Measurements from ENCODE around the gene MCRS1.

Gene MCRS1

GRCh38 chr12:49582850-49583249 is 14.9 kb upstream of the MCRS1 start:
- no peak for DNase-seq (ENCODE audit: low read depth)

GRCh38 chr12:49582201-49582600 is 14.3 kb upstream of the MCRS1 start:
- no peak for DNase-seq (ENCODE audit: low read depth)

GRCh38 chr12:49580572-49581535 is 12.9 kb upstream of the MCRS1 start:
- DNase-seq (ENCODE audit: low read depth) = peak; percentile 40

GRCh38 chr12:49578471-49579112 is 10.7 kb upstream of the MCRS1 start:
- no peak for DNase-seq (ENCODE audit: low read depth)

- no peak for DNase-seq (ENCODE audit: low read depth)
Measured at GRCh38 chr12:49577589-49578315, 9.8 kb upstream of the MCRS1 start.

- DNase-seq (ENCODE audit: low read depth) = no peak
Measured at GRCh38 chr12:49568442-49569162, 660 bp upstream of the MCRS1 start.

GRCh38 chr12:49567302-49567610 is 686 bp downstream of the MCRS1 start:
- no peak for DNase-seq (ENCODE audit: low read depth)

GRCh38 chr12:49566361-49566760 is 1.6 kb downstream of the MCRS1 start:
- DNase-seq (ENCODE audit: low read depth) = no peak

- DNase-seq (ENCODE audit: low read depth) = no peak
Measured at GRCh38 chr12:49565406-49566265, 2.3 kb downstream of the MCRS1 start.

GRCh38 chr12:49564686-49565405 is 3.1 kb downstream of the MCRS1 start:
- DNase-seq (ENCODE audit: low read depth) = no peak

- no peak for DNase-seq (ENCODE audit: low read depth)
Measured at GRCh38 chr12:49563951-49564685, 3.8 kb downstream of the MCRS1 start.

GRCh38 chr12:49562831-49563230 is 5.1 kb downstream of the MCRS1 start:
- DNase-seq (ENCODE audit: low read depth) = no peak

- DNase-seq (ENCODE audit: low read depth) = no peak
Measured at GRCh38 chr12:49562233-49562632, 5.7 kb downstream of the MCRS1 start.

GRCh38 chr12:49560695-49561094 is 7.2 kb downstream of the MCRS1 start:
- no peak for DNase-seq (ENCODE audit: low read depth)

GRCh38 chr12:49559011-49559675 is 8.8 kb downstream of the MCRS1 start:
- DNase-seq (ENCODE audit: low read depth) = no peak

- DNase-seq (ENCODE audit: low read depth) = no peak
Measured at GRCh38 chr12:49558526-49558925, 9.4 kb downstream of the MCRS1 start.

- no peak for DNase-seq (ENCODE audit: low read depth)
Measured at GRCh38 chr12:49557917-49558215, 10.1 kb downstream of the MCRS1 start.

- no peak for DNase-seq (ENCODE audit: low read depth)
Measured at GRCh38 chr12:49557187-49557916, 10.6 kb downstream of the MCRS1 start.

All from activated T-cell treated with anti-CD3 and anti-CD28 coated beads for 48 hours (primary cell).